Activated CD4-positive, alpha-beta T cell treated with anti-CD3 and anti-CD28 coated beads for 24 hours (primary cell): ENCODE results near the gene MYL9.

Experiments used
- DNase-seq, 2 donors: peaks; one replicate each; pipeline ENCODE4 v3.0.0-alpha.2; 2020; ENCODE audit warnings: low read depth in 2 of 2

Gene MYL9

GRCh38 chr20:36526521-36527011 lies 14.8 kb upstream of the MYL9 start:
- DNase-seq: no peak

GRCh38 chr20:36527331-36528125 lies 13.8 kb upstream of the MYL9 start:
- DNase-seq: no peak

- DNase-seq: no peak
Observed at GRCh38 chr20:36528176-36528874, 13.0 kb upstream of the MYL9 start.

GRCh38 chr20:36528875-36529417 lies 12.4 kb upstream of the MYL9 start:
- DNase-seq: no peak

- DNase-seq: no peak
Observed at GRCh38 chr20:36532388-36532787, 8.9 kb upstream of the MYL9 start.

- no peak for DNase-seq
Observed at GRCh38 chr20:36532822-36533221, 8.5 kb upstream of the MYL9 start.

- no peak for DNase-seq
Observed at GRCh38 chr20:36538026-36538722, 3.1 kb upstream of the MYL9 start.

- DNase-seq: no peak
Observed at GRCh38 chr20:36540551-36541211, 638 bp upstream of the MYL9 start.

GRCh38 chr20:36541768-36542488 lies 609 bp downstream of the MYL9 start:
- no peak for DNase-seq

- DNase-seq: no peak
Observed at GRCh38 chr20:36542516-36543183, 1.3 kb downstream of the MYL9 start.

- no peak for DNase-seq
Observed at GRCh38 chr20:36543184-36544133, 2.1 kb downstream of the MYL9 start.

- DNase-seq: no peak
Observed at GRCh38 chr20:36544134-36545018, 3.1 kb downstream of the MYL9 start.

GRCh38 chr20:36546111-36546736 lies 4.9 kb downstream of the MYL9 start:
- DNase-seq: no peak

GRCh38 chr20:36547186-36548005 lies 6.1 kb downstream of the MYL9 start:
- no peak for DNase-seq

- no peak for DNase-seq
Observed at GRCh38 chr20:36548006-36548315, 6.6 kb downstream of the MYL9 start.

GRCh38 chr20:36548704-36549627 lies 7.6 kb downstream of the MYL9 start:
- DNase-seq: no peak
